NCI-H510A treated with DMSO at 0.1 percent for 48 hours (cell line): ENCODE results near the gene PPIB.
"Not testable (repeated sequence)": the region's sequence is repeated elsewhere in the genome, so short reads cannot be mapped to it uniquely, and the experiment has no call there.

Source experiments
- DNase-seq: peaks from one replicate; lab custom pipeline; 2025; lab: John Stamatoyannopoulos, UW

The PPIB gene

GRCh38 chr15:64110108-64110701, 52.6 kb downstream of the PPIB start:
- DNase-seq = not testable (repeated sequence)

GRCh38 chr15:64107337-64107736, 55.5 kb downstream of the PPIB start:
- DNase-seq = no peak
